NT2/D1 (cell line): Measurements from ENCODE around the gene FBLN2.

Experiments
- SUZ12 ChIP-seq: IDR thresholded peaks from 2 replicates; pipeline ENCODE4 v1.6.1; 2011; ENCODE audit not compliant: insufficient read length, insufficient read depth; ENCODE audit errors: extremely low read depth
- YY1 ChIP-seq: IDR thresholded peaks from 2 replicates; pipeline ENCODE4 v1.6.1; 2011; ENCODE audit not compliant: insufficient read length, insufficient read depth

GRCh38 chr3:13563321-13563720, 14.4 kb downstream of the FBLN2 start:
- TF ChIP-seq YY1 (no peak), SUZ12 (no peak)
